Epidermal melanocyte (primary cell): Measurements from ENCODE around the gene STK11IP.

ENCODE experiments used
- DNase-seq: peaks from one replicate; pipeline ENCODE4 v3.0.0; 2011; ENCODE audit warnings: low spot score; ENCODE audit not compliant: insufficient read length

STK11IP gene

DNA sequence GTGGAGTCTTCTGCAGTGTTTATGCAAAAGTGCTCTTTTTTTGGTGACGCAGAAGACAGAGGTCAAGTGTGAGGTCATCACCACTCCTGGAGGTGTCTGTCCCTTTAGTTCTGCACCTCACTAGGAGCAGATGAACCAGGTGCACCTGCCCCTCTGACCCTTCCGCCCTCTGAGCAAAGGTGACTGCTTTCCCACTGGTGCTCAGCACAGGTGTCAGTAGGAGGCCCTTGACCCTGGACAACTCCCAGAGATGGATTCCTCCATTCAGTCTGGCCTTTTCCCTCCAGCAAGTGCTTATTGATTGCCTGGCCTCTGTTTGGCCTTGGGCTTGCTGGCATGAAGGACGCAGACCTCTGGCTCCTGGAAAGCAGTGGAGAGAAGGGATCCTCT lies 21.1 kb downstream of the STK11IP start:
- no peak for DNase-seq

DNA sequence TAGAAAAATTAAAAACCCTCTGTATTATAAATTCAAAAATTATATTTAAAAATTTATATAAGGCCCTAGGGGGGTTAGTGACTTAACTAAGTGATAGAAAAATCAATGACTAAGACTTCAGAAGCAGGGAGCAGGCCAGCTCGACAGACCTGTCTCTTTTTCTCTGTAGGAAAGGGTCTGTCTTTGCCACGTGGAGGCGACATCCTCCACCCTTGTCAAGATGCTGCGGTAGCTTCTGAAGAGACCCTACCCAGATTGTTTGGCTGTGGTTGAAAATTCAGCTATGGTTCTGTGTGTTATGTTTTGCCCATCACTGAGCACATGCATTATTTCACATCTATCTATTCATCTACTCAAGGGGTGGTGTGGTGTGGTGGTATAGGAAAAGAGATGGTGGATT lies 21.6 kb downstream of the STK11IP start:
- no peak for DNase-seq

DNA sequence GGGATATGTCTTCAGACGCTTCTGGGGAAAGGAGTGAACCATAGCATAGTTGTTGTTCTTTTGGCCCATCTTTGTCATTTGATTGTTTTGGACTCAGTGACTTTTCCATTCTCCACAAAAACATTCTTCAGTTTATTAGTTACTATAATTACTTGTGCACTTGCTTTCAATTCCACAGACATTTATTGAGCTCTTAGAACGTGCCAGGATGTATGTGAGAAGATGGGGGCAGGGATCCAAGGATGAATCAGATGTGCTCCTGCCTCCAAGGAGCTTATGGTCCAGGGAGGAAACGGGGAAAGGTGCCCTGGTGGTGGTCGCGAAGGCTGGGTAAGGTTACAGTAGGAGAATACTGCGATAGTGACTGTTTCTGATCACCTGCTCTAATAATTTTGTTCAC lies 22.9 kb downstream of the STK11IP start:
- no peak for DNase-seq

DNA sequence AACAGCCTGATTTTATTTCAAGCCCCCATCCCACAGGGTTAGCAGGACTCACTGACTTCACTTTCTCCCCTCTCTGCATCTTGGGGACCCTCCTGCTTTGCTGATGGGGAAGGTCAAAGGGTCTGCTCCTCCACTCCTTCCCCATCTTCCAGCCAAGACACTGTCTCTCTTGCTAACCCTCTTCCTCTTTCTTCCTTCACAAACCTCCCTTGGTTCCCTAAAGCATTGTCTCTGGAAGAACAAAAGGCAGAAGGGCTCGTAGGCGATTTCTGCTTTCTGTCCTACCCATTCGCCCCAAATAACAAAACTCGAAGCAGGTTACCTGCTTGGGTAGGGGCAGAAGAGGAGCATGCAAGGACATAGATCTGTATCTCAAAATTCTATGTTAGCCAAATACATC lies 24.3 kb downstream of the STK11IP start:
- no peak for DNase-seq

DNA sequence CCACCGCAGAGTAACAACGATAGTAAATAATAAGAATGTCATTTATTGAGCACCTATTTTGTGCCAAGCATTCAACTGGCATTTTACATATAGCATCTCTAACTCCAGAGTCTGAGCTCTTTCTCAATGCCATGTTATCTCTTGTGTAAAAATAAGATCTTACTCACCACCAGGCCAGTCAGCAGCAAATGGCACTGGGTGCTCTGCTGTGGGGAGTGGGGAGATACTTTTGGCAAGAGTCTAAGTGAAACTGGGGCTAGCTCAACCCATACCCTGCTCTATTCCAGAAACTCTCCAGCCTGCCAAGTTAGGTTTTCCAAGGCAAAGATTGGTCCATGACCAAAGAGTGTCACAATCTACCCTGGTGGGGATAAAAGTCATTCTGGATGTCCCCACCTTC lies 24.8 kb downstream of the STK11IP start:
- DNase-seq, result no peak

DNA sequence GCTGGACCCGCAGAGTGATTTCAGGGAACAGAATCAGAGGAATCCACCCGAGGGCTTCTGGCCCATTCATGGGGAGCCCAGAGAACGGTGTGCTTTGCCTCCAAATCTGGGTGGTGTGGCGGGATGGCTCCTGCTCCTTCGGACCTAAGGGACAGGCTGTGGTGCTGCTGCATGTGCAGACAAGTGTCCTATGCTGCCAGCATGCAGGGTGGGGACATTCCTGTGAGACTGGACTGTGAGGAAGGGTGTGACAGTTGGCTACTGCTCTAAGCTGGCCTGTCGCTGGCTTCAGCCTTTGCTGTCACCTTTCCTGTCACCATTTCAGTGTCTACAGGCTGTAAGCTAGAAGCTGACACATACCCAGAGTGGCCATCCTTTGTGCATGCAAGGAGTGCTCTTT lies 26.9 kb downstream of the STK11IP start:
- no peak for DNase-seq

DNA sequence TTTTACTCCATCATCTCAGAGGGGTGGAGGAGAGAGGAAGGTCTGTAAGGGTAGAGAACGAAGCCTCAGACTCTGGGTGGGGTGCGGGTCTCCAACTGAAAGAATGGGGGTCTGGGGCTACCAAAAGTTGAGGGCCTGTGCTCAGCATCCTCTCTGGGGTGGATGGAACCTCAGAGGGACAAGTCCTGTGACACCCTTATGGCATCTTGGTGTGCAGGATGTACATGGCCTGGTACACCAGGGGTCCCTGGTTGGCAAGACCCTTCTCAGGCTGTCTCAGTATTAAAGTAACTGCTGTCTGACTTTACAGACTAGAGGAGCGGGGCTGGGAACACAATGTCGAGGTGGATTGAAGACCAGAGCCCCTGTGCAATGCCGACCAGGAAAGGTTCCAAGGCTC lies 27.5 kb downstream of the STK11IP start:
- DNase-seq, result no peak

DNA sequence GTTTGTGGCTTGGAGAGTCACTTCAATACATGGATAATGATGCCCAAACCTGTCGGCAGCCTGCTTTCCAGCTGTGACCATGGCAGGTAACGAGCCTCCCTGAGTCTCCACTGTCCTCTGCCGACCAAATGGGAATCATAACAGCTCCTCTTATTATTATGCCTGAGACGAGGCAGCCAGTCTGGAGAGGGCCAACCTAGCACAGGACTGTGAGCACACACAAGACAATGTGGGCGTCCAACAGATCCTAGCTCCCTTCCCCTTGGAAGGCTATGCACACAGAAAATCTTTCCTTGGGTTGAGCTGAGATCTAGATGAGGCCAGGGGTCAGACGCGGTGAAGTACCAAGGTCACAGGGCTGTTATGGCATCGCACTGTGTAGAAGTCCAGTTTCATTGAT lies 28.9 kb downstream of the STK11IP start:
- DNase-seq, result no peak

DNA sequence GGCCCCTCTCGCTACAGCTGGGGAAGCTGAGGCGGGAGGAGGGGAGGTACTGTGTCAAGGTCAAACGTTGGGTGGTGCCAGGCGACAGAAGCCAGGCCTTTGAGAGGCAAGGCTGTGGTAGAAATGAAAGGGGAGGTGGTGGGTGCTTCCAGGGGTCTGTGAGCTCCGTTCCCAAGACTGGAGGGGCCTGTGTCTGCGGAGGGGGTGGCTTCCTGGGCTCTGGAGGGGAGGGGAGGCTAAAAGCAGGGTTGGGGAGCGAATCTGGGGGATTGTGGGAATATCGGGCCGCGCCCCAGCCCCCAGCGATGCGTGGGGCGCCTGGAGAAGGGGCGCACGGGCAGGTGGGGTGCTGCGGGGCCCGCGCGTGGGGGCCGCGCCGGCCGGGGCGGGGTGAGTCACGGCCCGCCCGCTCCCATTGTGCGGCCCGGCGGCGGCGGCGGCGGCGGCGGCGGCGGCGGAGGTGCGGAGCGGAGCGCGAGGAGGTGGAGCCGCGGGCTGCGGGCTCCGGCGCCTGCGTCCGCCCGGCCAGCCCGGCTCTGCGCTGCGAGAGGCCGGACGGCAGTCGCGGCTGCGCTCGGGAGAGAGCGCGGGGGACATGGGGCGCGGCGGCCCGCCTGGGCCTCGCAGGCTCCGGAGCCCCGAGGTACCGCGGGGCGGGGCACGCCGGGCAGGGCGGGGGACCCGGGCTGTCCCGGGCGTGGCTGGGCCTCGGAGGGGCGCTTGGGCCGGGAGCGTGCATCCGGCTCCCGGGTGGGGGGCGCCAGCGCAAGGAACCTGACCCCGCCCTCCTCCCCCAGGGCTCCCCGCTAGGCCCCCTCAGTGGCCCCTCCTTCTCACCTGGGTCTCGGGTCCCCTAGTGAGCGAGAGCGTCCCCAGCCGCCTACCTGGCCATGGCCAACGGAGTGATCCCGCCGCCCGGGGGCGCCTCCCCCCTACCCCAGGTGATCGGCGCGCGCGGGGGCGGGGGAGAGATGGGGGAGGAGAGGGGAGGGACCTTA lies 29.7 kb downstream of the STK11IP start, which contains the start of gene SLC4A3:
Gene SLC4A3 (plus strand): TSS at position 528 of the 998 bp plus-strand sequence. CDS start 363 bp downstream, at position 891.
- peak; percentile 73 for DNase-seq

DNA sequence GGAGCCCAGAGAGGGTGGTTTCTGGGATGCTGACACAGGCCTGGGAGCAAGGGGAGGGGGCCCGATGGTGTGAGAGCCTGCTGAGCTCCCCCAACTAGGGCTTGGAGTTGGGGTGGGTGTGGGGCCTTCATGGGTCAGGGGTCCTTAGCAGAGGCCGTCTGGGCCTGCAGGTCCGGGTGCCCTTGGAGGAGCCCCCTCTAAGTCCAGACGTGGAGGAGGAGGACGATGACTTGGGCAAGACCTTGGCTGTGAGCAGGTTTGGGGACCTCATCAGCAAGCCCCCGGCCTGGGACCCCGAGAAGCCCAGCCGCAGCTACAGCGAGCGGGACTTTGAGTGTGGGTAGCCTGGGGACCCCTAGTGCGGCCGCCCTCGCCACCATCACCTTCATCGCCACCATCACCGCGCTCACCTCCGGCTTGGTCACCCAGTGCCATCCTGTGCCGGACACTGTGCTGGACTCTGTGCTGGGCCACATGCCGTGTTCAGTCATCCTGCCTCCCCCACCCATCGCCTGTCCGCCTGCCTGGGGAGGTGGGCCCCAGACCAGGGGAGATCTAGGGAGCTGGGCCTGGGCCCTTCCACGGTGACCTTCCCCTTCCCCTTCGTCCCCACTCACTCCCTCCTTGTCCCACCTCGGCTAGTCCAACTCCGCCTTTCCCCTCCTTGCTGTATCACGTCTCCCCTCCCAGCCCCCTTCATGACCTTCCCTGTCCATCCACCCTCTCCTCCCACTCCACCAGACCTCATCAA lies 30.8 kb downstream of the STK11IP start:
- no peak for DNase-seq

DNA sequence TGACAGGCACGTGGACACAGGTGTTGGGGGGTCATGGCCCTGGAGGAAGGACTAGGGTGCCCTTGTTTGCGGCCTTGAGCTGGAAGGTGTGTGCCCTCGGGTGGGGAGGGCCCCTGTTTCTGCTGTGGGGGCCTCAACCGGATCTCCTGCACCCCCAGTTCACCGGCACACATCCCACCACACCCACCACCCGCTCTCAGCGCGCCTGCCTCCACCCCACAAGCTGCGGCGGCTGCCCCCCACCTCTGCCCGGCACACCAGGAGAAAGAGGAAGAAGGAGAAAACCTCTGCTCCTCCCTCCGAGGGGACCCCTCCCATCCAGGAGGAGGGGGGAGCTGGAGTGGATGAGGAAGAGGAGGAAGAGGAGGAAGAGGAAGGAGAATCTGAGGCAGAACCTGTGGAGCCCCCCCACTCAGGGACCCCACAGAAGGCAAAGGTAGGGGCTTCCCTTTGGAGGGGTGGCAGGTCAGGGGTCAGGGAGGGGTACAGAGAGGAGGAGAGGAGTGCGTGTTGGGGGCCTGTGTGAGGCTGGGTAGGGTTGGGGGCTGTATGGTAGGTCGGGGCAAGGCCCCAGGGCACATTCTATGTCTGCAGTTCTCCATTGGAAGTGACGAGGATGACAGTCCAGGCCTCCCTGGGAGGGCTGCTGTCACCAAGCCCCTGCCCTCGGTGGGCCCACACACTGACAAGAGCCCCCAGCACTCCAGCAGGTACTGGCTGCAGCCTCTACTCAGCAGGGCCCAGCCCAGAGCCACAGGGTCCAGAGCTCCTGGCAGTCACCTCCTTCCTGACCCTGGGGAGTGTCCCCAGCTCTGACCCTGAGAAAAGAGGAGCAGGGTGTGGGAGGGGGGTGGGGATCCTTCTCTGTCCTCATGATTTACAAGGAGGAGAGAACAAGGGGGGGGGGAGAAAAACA lies 31.6 kb downstream of the STK11IP start:
- DNase-seq, result no peak

DNA sequence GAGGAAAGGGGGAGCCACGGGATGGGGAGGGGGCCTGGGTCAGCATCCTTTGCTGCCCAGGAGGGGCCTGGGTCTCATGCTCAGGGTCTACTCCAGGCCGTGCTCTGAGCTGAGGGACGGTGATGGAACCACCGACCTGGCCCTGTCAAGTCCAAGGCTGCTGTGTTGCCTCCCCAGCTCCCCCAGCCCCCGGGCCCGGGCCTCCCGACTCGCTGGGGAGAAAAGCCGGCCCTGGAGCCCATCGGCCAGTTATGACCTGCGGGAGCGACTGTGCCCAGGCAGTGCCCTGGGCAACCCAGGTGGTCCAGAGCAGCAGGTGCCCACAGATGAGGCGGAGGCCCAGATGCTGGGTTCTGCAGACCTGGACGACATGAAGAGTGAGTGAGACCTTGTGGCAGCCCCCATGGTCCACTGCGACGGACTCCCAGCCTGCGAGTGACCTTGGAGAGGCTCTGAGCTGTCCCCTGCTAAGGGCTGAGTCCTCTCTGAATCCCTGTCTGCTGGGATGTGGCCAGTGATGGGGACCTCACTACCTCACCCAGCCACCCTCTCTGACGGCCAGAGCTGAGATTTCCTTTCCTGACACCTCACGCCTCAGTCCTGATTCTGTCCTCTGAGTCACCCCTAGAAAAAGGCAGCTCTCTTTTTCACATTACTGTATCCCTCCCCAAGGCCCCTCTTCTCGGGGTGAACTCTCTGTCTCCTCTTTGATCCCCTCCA lies 32.5 kb downstream of the STK11IP start:
- no peak for DNase-seq

DNA sequence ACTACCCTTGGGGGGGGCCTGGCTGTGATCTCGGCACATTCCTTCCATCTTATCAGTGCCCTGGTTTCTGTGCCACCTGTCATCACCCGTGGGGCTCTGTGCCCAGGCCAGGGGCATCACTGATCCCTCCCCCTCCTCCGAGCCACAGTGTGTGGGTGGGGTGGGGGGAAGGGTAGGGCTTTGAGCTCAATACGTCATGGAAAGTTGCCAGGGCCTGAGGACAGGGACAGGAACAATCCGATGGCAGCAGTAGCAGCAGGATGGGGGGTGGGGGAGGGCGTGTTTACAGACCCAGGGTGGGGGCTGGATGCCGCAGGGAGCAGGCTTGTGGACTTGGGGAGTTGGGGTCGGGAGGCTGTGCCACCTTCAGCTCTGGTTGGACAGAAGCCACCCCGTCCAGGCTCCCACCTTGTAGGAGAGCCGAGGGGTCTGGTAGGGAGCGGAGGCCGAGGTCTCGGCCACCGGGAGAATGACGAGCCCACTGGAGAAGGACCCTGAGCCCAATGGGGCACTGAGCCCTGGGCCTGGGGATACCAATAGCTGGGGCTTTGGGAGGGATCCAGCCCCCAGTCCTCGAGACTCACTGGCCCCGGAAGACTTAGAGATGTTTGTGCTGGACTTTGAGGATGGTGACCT lies 33.2 kb downstream of the STK11IP start:
- no peak for DNase-seq

DNA sequence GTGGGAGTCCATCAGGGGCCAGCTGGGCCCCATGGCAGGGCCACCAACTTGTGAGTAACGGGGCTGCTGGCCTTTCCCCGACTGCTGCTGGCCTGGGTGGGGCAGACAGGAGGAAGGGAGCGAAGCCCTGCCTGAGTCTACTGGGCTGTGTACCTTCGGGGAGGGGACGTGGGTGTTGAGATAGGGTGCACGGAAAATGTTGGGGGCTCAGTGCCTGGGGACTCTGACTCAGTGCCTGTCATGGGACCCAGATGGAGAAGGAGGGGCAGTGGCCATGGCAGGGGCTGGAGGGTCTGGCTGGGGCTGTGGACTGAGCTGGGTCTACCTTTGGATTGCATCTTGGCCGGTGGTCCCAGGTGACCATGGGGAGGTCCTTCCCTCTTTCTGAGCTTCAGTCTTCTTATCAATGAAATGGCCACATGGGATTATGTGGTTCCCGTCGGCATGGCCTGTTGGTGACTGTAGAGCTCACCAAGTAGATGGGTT lies 33.8 kb downstream of the STK11IP start:
- no peak for DNase-seq

DNA sequence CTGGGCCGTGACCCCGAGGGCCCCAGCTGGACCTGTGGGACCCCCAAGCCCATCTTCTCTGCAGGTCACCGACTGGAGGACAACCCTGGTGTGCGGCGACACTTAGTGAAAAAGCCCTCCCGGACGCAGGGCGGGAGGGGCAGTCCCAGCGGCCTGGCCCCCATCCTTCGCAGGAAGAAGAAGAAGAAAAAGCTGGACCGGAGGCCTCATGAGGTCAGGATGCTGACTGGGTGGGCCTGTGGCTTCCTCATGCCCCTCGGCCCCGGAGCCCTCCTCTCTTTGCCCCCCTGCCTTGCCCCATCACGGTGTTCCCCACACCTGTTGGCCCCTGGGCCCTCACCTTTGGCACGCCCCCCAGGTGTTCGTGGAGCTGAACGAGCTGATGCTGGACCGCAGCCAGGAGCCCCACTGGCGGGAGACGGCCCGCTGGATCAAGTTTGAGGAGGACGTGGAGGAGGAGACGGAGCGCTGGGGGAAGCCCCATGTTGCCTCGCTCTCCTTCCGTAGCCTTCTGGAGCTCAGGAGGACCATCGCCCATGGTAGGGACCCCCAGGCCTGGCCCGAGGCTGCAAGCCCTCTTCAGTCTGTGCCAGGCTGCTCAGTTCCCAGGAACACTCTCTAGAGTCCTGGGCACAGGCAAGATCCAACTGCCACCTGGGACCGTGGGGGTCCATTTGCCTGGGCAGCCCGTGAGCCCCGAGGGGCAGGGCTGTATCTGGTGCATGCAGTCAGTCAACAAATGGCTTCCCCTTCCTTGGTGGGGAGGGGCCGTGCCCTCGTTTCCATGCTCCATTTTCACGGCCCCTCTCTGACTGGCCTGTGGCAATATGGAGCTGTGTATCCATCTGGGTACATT lies 34.5 kb downstream of the STK11IP start:
- DNase-seq, result no peak

DNA sequence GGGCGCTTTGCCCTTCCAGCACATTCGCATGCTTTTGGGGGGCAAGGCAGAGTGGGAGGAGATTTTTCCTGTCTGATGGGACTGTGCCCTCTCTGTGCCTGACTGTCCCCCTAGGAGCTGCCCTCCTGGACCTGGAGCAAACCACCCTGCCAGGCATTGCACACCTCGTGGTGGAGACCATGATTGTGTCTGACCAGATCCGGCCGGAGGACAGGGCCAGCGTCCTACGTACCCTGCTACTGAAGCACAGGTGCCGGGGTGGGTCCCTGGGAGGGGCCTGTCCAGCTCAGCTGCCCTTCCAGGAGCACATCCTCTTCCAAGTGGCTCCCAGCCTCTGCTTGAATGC lies 35.1 kb downstream of the STK11IP start:
- DNase-seq, result no peak

DNA sequence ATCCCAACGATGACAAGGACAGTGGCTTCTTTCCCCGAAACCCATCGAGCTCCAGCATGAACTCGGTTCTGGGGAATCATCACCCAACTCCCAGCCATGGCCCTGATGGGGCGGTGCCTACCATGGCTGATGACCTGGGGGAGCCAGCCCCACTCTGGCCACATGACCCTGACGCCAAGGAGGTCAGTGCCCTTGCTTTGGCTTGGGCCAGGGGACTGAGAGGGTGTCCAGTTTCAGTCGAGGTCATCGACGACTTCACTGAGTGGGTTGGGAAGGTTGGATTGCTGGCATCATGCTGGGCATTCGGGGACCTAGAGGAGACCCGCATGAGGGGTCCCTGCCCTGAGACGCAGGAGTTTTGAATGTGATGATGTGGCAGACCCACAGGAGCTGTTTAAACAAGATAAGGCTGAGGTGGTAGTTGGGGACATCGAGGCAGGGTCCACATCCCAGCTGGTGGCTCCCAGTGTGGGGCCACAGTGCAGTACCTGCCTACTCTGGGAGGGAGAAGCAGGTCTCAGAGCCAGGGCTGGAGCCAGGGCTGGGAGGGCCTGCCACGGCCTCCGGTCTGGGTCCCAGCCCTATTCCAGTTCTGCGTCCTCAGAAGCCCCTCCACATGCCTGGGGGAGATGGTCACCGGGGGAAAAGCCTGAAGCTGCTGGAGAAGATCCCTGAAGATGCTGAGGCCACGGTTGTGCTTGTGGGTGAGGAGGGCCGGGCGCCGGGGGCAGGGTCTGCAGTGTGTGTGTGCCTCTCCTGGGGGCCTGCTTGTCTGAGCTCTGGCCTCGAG lies 35.8 kb downstream of the STK11IP start:
- no peak for DNase-seq

DNA sequence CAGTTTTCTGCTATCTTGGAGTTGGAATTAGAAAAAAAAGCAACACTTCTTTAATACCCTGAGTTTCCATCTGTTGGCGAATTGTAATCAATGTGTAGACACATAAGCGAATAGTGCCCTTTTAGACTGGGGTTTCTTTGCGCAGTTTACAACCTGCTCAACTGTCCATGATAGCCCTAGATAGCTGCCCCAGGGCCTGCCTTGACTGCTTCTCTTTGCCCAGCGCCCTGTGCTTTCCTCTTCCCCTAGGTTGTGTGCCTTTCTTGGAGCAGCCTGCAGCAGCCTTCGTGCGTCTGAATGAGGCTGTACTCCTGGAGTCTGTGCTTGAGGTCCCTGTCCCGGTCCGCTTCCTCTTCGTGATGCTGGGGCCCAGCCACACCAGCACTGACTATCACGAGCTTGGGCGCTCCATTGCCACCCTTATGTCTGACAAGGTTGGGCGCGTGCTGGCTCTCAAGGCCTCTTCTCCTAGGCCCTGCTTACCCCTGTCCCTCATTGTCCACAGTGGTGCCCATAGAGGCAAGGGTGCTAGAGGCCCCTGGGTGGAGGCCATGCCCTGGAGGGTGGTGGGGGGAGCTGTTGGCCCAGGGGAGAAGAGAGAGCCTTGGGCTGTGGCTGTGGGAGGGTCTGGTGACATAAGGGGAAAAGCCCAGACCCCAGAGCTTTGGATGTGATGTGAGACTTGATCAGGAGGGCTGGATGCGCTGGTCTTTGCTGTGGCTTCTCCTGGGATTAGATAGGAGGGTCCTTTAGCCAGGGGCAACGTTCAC lies 36.7 kb downstream of the STK11IP start:
- no peak for DNase-seq
